ENCODE results near the gene KRT6B. TPM values are rescaled to one million over a fixed set of nuclear protein-coding genes. Genes with fewer than 3 reads are reported as not detected.
A peak's percentile ranks its signal among the peaks of the same experiment; 100 is the strongest.
"Not testable (repeated sequence)": the region's sequence is repeated elsewhere in the genome, so short reads cannot be mapped to it uniquely, and the experiment has no call there.

The KRT6B gene
- total RNA-seq, 6 donors from 2014 or later = 0.17 TPM; not detected in 5

GRCh38 chr12:52413202-52413601 is 38.7 kb downstream of the KRT6B start:
- DNase-seq (no peak), ATAC-seq (ENCODE audit: low FRiP score in 2 of 2) (no peak)
- TF ChIP-seq POLR2AphosphoS5 (IDR thresholded peaks at IDR 0.05) (no peak), POLR2A (IDR thresholded peaks at IDR 0.05) (no peak), EP300 (IDR thresholded peaks at IDR 0.05) (no peak), CTCF (IDR thresholded peaks at IDR 0.05) (no peak)
- Histone ChIP-seq H3K4me1 (peaks cover 0 to 9% (median 4%) of the 10 kb centered on the region in 4 donors), H3K9me3 (no peaks in the 10 kb centered on the region), H3K27me3 (no peaks in the 10 kb centered on the region), H3K36me3 (no peaks in the 10 kb centered on the region), H3K4me3 (no peak overlapping the region), H3K27ac (no peak overlapping the region)
- 38 to 42% methylated on average over 4 of the region's 4 CpGs for WGBS, 2 donors

GRCh38 chr12:52411815-52412214 is 40.1 kb downstream of the KRT6B start:
- DNase-seq (peak in 1 of 2 donors; percentile 51), ATAC-seq (ENCODE audit: low FRiP score in 2 of 2) (peak in 1 of 2 donors; percentile 43)
- no peaks in the 10 kb centered on the region for H3K36me3 ChIP-seq
- H3K27ac ChIP-seq = no peak overlapping the region
- no peak for TF ChIP-seq POLR2AphosphoS5 (IDR thresholded peaks at IDR 0.05)
- no peak for TF ChIP-seq POLR2A (IDR thresholded peaks at IDR 0.05)
- TF ChIP-seq EP300 (IDR thresholded peaks at IDR 0.05) = no peak
- TF ChIP-seq CTCF (IDR thresholded peaks at IDR 0.05) = no peak
- H3K27me3 ChIP-seq = no peaks in the 10 kb centered on the region
- no peaks in the 10 kb centered on the region for H3K9me3 ChIP-seq
- peaks cover 0 to 5% (median 4%) of the 10 kb centered on the region in 4 donors for H3K4me1 ChIP-seq
- 82 to 85% methylated on average over 10 of the region's 10 CpGs for WGBS, 2 donors
- H3K4me3 ChIP-seq = no peak overlapping the region

DNA sequence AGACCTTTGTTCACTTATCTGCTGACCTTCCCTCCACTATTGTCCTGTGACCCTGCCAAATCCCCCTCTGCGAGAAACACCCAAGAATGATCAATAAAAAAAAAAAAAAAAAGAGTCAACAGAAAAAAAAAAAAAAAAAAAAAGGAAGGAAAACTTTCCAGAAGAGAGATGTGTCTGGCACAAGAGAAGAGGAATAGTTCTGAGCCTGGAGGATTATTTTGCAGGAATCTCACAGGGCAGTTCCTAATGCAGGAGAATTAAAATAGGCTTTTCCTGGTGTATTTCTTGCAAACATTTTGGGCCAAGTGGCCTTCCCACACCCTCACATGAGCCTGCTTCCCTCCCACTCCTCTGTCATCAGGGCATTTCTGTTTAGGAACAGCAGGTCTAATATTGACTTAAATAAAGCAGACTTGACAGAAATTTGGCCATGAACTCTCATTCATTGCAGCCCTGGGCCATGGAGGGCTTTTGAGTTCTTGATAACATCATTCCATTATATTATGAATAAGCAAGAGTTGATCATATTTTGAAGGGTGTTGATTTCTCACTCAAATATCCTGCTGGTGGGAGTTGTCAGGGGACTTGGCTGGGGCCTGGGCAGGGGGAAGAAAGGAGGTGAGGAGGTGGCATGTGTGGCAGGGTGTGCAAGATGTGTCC is 41.2 kb downstream of the KRT6B start:
- ATAC-seq (ENCODE audit: low FRiP score in 2 of 2); H3K4me1 ChIP-seq; DNase-seq; H3K9me3 ChIP-seq; H3K36me3 ChIP-seq; H3K27me3 ChIP-seq; H3K4me3 ChIP-seq; H3K27ac ChIP-seq: not testable (repeated sequence)
- WGBS, 2 donors = no CpG with 5 or more reads among the region's 1 CpG

- ATAC-seq (ENCODE audit: low FRiP score in 2 of 2) = no peak
- WGBS, 2 donors = 74 to 86% methylated on average over 3 to 5 of the region's 5 CpGs
- H3K27me3 ChIP-seq = no peaks in the 10 kb centered on the region
- H3K36me3 ChIP-seq = no peaks in the 10 kb centered on the region
- H3K27ac ChIP-seq = no peak overlapping the region
- H3K9me3 ChIP-seq = no peaks in the 10 kb centered on the region
- H3K4me3 ChIP-seq = no peak overlapping the region
- TF ChIP-seq EP300 (IDR thresholded peaks at IDR 0.05) = no peak
- no peak for TF ChIP-seq CTCF (IDR thresholded peaks at IDR 0.05)
- TF ChIP-seq POLR2A (IDR thresholded peaks at IDR 0.05) = no peak
- TF ChIP-seq POLR2AphosphoS5 (IDR thresholded peaks at IDR 0.05) = no peak
- no peak for DNase-seq
- no peaks in the 10 kb centered on the region for H3K4me1 ChIP-seq
Measured at GRCh38 chr12:52407918-52408317, 44.0 kb downstream of the KRT6B start.

GRCh38 chr12:52405922-52406385 is 46.0 kb downstream of the KRT6B start, which contains the start of gene KRT82:
TSS of gene KRT82 (minus strand) at chr12:52406335. CDS start at chr12:52406277, 58 bp downstream.
- Histone ChIP-seq H3K9me3 (no peaks in the 10 kb centered on the region), H3K27me3 (no peaks in the 10 kb centered on the region), H3K27ac (no peak within 1 kb of the TSS), H3K4me3 (no peak within 1 kb of the TSS), H3K4me1 (no peaks in the 10 kb centered on the region), H3K36me3 (no peaks in the 10 kb centered on the region)
- TF ChIP-seq POLR2A (IDR thresholded peaks at IDR 0.05) = no peak
- TF ChIP-seq POLR2AphosphoS5 (IDR thresholded peaks at IDR 0.05) = no peak
- TF ChIP-seq EP300 (IDR thresholded peaks at IDR 0.05) = no peak
- no peak for TF ChIP-seq CTCF (IDR thresholded peaks at IDR 0.05)
- ATAC-seq (ENCODE audit: low FRiP score in 2 of 2) (no peak), DNase-seq (no peak)
- WGBS, 2 donors = 85 to 100% methylated on average over 5 to 13 of the region's 14 CpGs
